Peyer's patch (tissue), 4 donors: ENCODE data around the gene CDS2.

Source experiments
- CTCF ChIP-seq, 6 experiments: fragments of 450-650 bp in 4 of 6; fragments of 200-600 bp in 2 of 6; sonication (generic) in 1 of 6; IDR thresholded peaks; one replicate each; pipeline ENCODE4 v1.5.1; 2017 to 2019; ENCODE audit warnings: antibody characterized with exemption in 6 of 6, mild to moderate bottlenecking in 3 of 6, moderate library complexity in 1 of 6
- POLR2A ChIP-seq, 2 donors: fragments of 450-650 bp; IDR thresholded peaks; one replicate each; pipeline ENCODE4 v1.5.1; 2017; ENCODE audit warnings: antibody characterized with exemption in 2 of 2, mild to moderate bottlenecking in 2 of 2, moderate library complexity in 2 of 2

GRCh38 chr20:5160882-5161281 lies 34.1 kb downstream of the CDS2 start:
- TF ChIP-seq CTCF (IDR thresholded peaks at IDR 0.05): no peak
- TF ChIP-seq POLR2A (IDR thresholded peaks at IDR 0.05): no peak
